Measurements from ENCODE around the gene AP1G1. TPM values are rescaled to one million over a fixed set of nuclear protein-coding genes. Genes with fewer than 3 reads are reported as not detected.
"Not testable (repeated sequence)": the region's sequence is repeated elsewhere in the genome, so short reads cannot be mapped to it uniquely, and the experiment has no call there.

Gene AP1G1
- total and polyA plus RNA-seq, 7 experiments from 2014 or later: 6.7 to 147 (median 97.7) TPM

DNA sequence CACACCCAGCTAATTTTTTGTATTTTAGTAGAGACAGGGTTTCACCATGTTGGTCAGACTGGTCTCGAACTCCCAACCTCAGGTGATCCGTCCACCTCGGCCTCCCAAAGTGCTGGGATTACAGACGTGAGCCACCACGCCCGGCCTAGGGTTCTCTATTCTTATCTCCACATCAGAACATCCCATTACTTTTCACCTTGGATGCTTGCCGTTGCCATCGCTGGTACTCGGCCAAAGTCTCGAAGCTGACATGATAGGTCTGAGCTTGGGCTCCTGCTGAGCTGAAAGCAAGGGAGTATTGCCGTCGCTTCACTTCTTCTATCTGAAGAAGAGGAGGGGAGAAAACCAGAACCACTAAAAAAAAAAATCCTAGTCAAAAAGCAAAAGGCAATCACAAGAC, 124.4 kb downstream of the AP1G1 start:
- H3K27ac Mint-ChIP-seq; H3K27ac ChIP-seq (ENCODE audit: low read depth, low read length); H3K9me3 ChIP-seq (ENCODE audit: control insufficient read depth in 2 of 3, low read length in 3 of 3); H3K4me3 Mint-ChIP-seq; H3K9me3 Mint-ChIP-seq; H3K27me3 Mint-ChIP-seq; H3K27me3 ChIP-seq (ENCODE audit: control insufficient read depth in 2 of 2, insufficient read depth in 2 of 2, low read length in 2 of 2); CTCF ChIA-PET; ATAC-seq; DNase-seq; H3K4me1 Mint-ChIP-seq; intact Hi-C loops (cut with micrococcal nuclease); H3K36me3 ChIP-seq (ENCODE audit: control insufficient read depth in 2 of 3, insufficient read depth in 3 of 3, low read length in 3 of 3); H3K4me1 ChIP-seq (ENCODE audit: control insufficient read depth in 2 of 2, insufficient read depth in 2 of 2, low read length in 2 of 2); POLR2A ChIA-PET; H3K4me3 ChIP-seq (ENCODE audit: low read length): not testable (repeated sequence)
- H3K36me3 Mint-ChIP-seq: peaks cover 14 to 70% (median 36%) of the 10 kb centered on the region in 5 donors

DNA sequence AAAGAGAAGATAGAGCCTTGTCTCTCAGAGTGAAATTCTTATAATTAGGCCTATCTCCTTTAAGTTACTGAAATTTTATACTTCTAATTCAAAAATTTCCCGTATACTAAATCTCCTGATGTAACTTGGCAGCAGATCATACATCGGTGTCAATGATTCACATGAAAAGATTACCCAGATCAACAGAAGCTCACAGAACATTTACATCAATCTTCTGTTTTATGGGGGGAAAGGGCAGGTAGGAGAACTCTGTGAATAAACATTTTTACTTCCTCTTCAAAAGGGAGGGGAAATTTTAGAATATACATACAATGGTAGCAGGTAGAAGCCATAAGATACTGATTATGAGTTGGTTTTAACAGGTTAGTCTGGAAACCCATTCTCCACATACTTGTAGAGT, 127.3 kb downstream of the AP1G1 start:
- no peak overlapping the region for H3K4me3 Mint-ChIP-seq
- ATAC-seq (no peak), DNase-seq (no peak)
- CTCF ChIA-PET: no interaction called here
- POLR2A ChIA-PET: no interaction called here
- no peak overlapping the region for H3K27ac ChIP-seq (ENCODE audit: low read depth, low read length)
- H3K36me3 Mint-ChIP-seq: peaks cover 10 to 65% (median 31%) of the 10 kb centered on the region in 5 donors
- no peaks in the 10 kb centered on the region for H3K9me3 ChIP-seq (ENCODE audit: control insufficient read depth in 2 of 3, low read length in 3 of 3)
- H3K27me3 ChIP-seq (ENCODE audit: control insufficient read depth in 2 of 2, insufficient read depth in 2 of 2, low read length in 2 of 2): no peaks in the 10 kb centered on the region
- peaks cover 0 to under 1% (median 0%) of the 10 kb centered on the region in 7 donors for H3K4me1 Mint-ChIP-seq
- H3K27ac Mint-ChIP-seq: no peak overlapping the region
- intact Hi-C loops (cut with micrococcal nuclease): no loop called here
- H3K4me3 ChIP-seq (ENCODE audit: low read length): no peak overlapping the region
- H3K27me3 Mint-ChIP-seq: no peaks in the 10 kb centered on the region
- peaks cover 0 to 3% (median 0%) of the 10 kb centered on the region in 3 experiments for H3K36me3 ChIP-seq (ENCODE audit: control insufficient read depth in 2 of 3, insufficient read depth in 3 of 3, low read length in 3 of 3)
- no peaks in the 10 kb centered on the region for H3K4me1 ChIP-seq (ENCODE audit: control insufficient read depth in 2 of 2, insufficient read depth in 2 of 2, low read length in 2 of 2)
- peaks cover 0 to 8% (median 2%) of the 10 kb centered on the region in 11 donors for H3K9me3 Mint-ChIP-seq

Other genes with a start within 250 kb of the AP1G1 start
- not detected for gene TAT, start 231.7 kb downstream of the AP1G1 start, total RNA-seq
- gene TAT, start 231.7 kb downstream of the AP1G1 start, polyA plus RNA-seq: under 1 TPM; 0.10 to 0.53 TPM
- gene MARVELD3, start 182.7 kb downstream of the AP1G1 start, total RNA-seq: not detected
- gene MARVELD3, start 182.7 kb downstream of the AP1G1 start, polyA plus RNA-seq: not detected
- gene PHLPP2, start 84.1 kb downstream of the AP1G1 start, total RNA-seq: 10 to 100 TPM in 1 of 5 experiments, 1 to 10 TPM in 4; 6.3 to 10.6 (median 7.5) TPM
- gene PHLPP2, start 84.1 kb downstream of the AP1G1 start, polyA plus RNA-seq: 1 to 10 TPM; 1.5 to 2.2 TPM
- 10 to 100 TPM; 24.6 to 52.9 (median 30.7) TPM for gene ATXN1L, start 37.1 kb upstream of the AP1G1 start, total RNA-seq
- gene ATXN1L, start 37.1 kb upstream of the AP1G1 start, polyA plus RNA-seq: 10 to 100 TPM in 1 of 2 donors, 1 to 10 TPM in 1; 8.9 to 10.7 TPM
- 10 to 100 TPM in 2 of 5 experiments, 1 to 10 TPM in 3; 2.6 to 13.3 (median 7.0) TPM for gene ZNF821, start 75.3 kb upstream of the AP1G1 start, total RNA-seq
- gene ZNF821, start 75.3 kb upstream of the AP1G1 start, polyA plus RNA-seq: 1 to 10 TPM; 3.0 to 8.6 TPM
- gene IST1, start 86.7 kb upstream of the AP1G1 start, total RNA-seq: 100 to 1,000 TPM; 176 to 303 (median 286) TPM
- 100 to 1,000 TPM; 130 to 231 TPM for gene IST1, start 86.7 kb upstream of the AP1G1 start, polyA plus RNA-seq
- under 1 TPM in 2 of 5 experiments, not detected in 3; 0.05 to 0.15 TPM for gene PKD1L3, start 191.6 kb upstream of the AP1G1 start, total RNA-seq
- not detected for gene PKD1L3, start 191.6 kb upstream of the AP1G1 start, polyA plus RNA-seq
- gene DHODH, start 199.9 kb upstream of the AP1G1 start, total RNA-seq: 10 to 100 TPM in 3 of 5 experiments, 1 to 10 TPM in 2; 4.9 to 15.6 (median 14.0) TPM
- gene DHODH, start 199.9 kb upstream of the AP1G1 start, polyA plus RNA-seq: 10 to 100 TPM in 1 of 2 donors, 1 to 10 TPM in 1; 9.6 to 13.5 TPM
- 1 to 10 TPM in 1 of 5 experiments, not detected in 4; 5.2 TPM for gene HP, start 245.7 kb upstream of the AP1G1 start, total RNA-seq
- under 1 TPM in 1 of 2 donors, not detected in 1; 0.26 TPM for gene HP, start 245.7 kb upstream of the AP1G1 start, polyA plus RNA-seq